ENCODE results near the gene TRAK2. TPM values are rescaled to one million over a fixed set of nuclear protein-coding genes. Genes with fewer than 3 reads are reported as not detected.
A peak's percentile ranks its signal among the peaks of the same experiment; 100 is the strongest.

The TRAK2 gene
- total and polyA plus RNA-seq, 2 experiments from 2014 or later = 9.6 to 10.2 TPM

DNA sequence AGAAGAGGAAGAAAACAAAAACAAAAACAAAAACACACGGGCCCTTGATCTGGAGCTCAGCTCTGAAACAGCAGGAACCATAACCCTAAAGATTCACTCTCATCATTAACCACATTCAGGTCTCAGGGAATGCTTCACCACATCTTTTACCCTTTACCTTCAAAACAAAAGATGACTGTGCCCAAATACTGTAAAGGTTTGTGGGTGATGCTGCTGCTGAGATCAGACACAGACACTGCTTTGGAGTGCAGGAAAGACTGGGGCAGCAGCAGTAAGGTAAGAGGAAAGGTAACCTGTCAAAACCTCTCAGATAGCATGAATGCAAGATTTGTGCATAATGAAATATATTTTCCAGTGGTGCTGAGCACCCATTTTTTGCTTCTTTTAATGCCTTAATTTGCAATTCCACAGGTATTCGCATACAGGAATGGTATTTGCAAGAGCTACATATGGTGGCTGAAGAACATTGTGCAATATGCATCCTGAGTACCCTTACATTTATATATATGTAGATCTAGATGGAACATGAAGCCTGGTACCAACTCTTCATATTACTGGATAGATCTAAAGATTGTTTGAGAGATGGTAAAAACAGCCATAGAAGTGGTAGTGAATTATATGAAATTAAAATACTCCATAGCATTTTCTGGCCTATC is 90.1 kb downstream of the TRAK2 start:
- no peaks in the 10 kb centered on the region for H3K9me3 ChIP-seq (ENCODE audit: low read depth)
- H3K4me3 ChIP-seq = no peak overlapping the region
- H3K27me3 ChIP-seq = no peaks in the 10 kb centered on the region
- DNase-seq (ENCODE audit: low read depth in 1 of 2, low spot score in 1 of 2) = no peak
- no peaks in the 10 kb centered on the region for H3K36me3 ChIP-seq
- H3K27ac ChIP-seq = no peak overlapping the region
- TF ChIP-seq, protein P1, sequence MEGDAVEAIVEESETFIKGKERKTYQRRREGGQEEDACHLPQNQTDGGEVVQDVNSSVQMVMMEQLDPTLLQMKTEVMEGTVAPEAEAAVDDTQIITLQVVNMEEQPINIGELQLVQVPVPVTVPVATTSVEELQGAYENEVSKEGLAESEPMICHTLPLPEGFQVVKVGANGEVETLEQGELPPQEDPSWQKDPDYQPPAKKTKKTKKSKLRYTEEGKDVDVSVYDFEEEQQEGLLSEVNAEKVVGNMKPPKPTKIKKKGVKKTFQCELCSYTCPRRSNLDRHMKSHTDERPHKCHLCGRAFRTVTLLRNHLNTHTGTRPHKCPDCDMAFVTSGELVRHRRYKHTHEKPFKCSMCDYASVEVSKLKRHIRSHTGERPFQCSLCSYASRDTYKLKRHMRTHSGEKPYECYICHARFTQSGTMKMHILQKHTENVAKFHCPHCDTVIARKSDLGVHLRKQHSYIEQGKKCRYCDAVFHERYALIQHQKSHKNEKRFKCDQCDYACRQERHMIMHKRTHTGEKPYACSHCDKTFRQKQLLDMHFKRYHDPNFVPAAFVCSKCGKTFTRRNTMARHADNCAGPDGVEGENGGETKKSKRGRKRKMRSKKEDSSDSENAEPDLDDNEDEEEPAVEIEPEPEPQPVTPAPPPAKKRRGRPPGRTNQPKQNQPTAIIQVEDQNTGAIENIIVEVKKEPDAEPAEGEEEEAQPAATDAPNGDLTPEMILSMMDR (IDR thresholded peaks at IDR 0.05; ENCODE audit: low read depth, low read length) = no peak
- H3K4me1 ChIP-seq (ENCODE audit: low read depth) = peaks cover 4% of the 10 kb centered on the region

DNA sequence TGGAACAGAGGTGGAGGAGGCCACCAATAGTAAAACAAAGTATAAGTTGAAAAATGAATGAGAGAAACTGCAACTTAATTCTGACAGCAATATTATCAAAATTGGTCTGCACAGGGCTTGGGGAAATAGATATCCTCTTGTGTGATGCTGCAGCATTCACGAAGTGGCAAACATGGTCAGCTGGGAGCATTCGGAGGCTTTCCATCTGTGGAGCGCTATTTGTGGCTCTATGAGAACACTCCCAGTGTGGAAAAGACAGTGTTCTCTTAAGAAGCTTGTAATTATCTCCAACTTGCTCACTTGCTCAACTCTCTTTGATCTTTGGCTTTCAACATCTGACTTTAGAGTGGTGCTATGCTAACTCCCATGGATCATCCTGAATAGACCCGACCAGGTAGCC is 91.0 kb downstream of the TRAK2 start:
- TF ChIP-seq, protein P1 (IDR thresholded peaks at IDR 0.05; ENCODE audit: low read depth, low read length) = no peak
- Histone ChIP-seq H3K36me3 (no peaks in the 10 kb centered on the region), H3K27me3 (no peaks in the 10 kb centered on the region), H3K9me3 (ENCODE audit: low read depth) (no peaks in the 10 kb centered on the region), H3K4me1 (ENCODE audit: low read depth) (peaks cover 4% of the 10 kb centered on the region), H3K4me3 (no peak overlapping the region), H3K27ac (no peak overlapping the region)
- DNase-seq (ENCODE audit: low read depth in 1 of 2, low spot score in 1 of 2) = no peak

DNA sequence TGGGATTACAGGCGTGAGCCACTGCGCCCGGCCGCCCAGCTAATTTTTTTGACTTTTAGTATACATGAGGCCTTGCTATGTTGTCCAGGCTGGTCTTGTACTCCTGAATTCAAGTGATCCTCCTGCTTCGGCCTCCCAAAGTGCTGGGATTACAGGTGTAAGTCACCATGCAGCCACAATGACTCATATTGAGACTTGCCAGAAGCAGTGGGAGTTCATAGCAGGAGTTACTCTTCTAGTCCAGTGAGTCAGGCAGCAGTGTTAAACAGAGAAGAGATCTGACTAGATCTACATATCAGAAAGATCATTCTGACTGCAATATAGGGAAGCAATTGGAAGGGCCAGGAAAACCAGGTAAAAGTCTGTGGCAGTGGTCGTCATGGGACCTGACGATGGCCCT is 92.6 kb downstream of the TRAK2 start:
- Histone ChIP-seq H3K36me3 (no peaks in the 10 kb centered on the region), H3K4me3 (no peak overlapping the region), H3K4me1 (ENCODE audit: low read depth) (peaks cover 4% of the 10 kb centered on the region), H3K9me3 (ENCODE audit: low read depth) (no peaks in the 10 kb centered on the region), H3K27me3 (no peaks in the 10 kb centered on the region), H3K27ac (no peak overlapping the region)
- TF ChIP-seq, protein P1 (IDR thresholded peaks at IDR 0.05; ENCODE audit: low read depth, low read length) = no peak
- peak in 1 of 2 donors; percentile 63 for DNase-seq (ENCODE audit: low read depth in 1 of 2, low spot score in 1 of 2)

DNA sequence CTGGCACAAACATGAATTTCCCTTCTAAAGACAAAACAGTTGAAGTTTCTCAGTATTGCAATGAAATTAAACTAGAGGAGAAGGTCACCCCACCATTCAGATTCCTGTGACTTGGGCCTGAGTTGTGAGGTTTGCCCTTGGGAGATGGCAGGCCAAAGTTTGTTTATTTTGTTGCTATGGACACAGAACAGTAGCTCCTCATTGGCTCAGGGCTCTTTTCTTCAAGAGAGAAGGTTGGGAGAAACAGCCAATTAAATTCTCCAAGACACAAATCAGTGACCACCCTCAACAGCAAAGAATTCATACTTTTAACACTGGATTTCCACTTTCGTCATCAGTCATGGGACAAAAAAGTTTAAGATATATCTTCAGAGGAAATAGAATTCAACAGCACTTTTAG is 94.0 kb downstream of the TRAK2 start, which contains the start of gene FLACC1:
Gene FLACC1 (minus strand): TSS at position 125 of the 400 bp plus-strand sequence. CDS start 5,941 bp downstream, outside the sequence.
- Histone ChIP-seq H3K27me3 (no peaks in the 10 kb centered on the region), H3K36me3 (no peaks in the 10 kb centered on the region), H3K9me3 (ENCODE audit: low read depth) (no peaks in the 10 kb centered on the region), H3K27ac (no peak within 1 kb of the TSS), H3K4me3 (no peak within 1 kb of the TSS), H3K4me1 (ENCODE audit: low read depth) (peaks cover 4% of the 10 kb centered on the region)
- DNase-seq (ENCODE audit: low read depth in 1 of 2, low spot score in 1 of 2) = peak; percentile 64 to 88
- TF ChIP-seq, protein P1 (IDR thresholded peaks at IDR 0.05; ENCODE audit: low read depth, low read length) = no peak

- DNase-seq (ENCODE audit: low read depth in 1 of 2, low spot score in 1 of 2) = no peak
- Histone ChIP-seq H3K4me1 (ENCODE audit: low read depth) (peaks cover 4% of the 10 kb centered on the region), H3K9me3 (ENCODE audit: low read depth) (no peaks in the 10 kb centered on the region), H3K27me3 (no peaks in the 10 kb centered on the region), H3K36me3 (no peaks in the 10 kb centered on the region), H3K27ac (no peak overlapping the region), H3K4me3 (no peak overlapping the region)
- TF ChIP-seq, protein P1 (IDR thresholded peaks at IDR 0.05; ENCODE audit: low read depth, low read length) = no peak
These were observed 98.1 kb downstream of the TRAK2 start for GRCh38 chr2:201353116-201353515.

Data from cardiac muscle cell (in vitro differentiated cells and primary cell).